AG09319 (cell line): Measurements from ENCODE around the gene GLIS1.

Experiments
- DNase-seq: peaks from one replicate; pipeline ENCODE4 v3.0.0-alpha.2; 2010; ENCODE audit warnings: low read depth; ENCODE audit errors: extremely low read depth
- TF ChIP-seq, protein P1 (sequence below): IDR thresholded peaks from 2 replicates; pipeline ENCODE4 v1.5.1; 2011; ENCODE audit warnings: low read depth, mild to moderate bottlenecking, inconsistent platforms, low read length, moderate library complexity

GLIS1 gene

DNA sequence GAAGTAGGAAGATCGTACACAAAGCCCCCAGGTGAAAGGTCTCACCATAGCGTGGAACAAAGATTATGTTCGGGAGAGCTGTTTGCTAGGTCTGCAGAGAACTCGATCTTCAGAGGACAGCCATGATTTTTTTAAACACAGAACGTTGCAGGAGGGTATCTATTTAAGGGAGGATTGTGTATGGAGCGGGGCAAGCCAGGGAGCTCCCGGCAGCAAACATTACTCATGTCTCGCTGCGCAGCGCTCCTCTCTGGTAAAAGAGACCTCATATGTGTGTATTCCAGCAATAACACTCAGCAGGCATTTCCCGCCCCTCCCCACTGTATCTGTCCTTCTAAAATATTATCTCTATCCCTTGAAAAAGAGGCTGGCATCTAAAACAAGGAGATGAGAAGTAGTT, 2.7 kb downstream of the GLIS1 start:
- TF ChIP-seq, protein P1, sequence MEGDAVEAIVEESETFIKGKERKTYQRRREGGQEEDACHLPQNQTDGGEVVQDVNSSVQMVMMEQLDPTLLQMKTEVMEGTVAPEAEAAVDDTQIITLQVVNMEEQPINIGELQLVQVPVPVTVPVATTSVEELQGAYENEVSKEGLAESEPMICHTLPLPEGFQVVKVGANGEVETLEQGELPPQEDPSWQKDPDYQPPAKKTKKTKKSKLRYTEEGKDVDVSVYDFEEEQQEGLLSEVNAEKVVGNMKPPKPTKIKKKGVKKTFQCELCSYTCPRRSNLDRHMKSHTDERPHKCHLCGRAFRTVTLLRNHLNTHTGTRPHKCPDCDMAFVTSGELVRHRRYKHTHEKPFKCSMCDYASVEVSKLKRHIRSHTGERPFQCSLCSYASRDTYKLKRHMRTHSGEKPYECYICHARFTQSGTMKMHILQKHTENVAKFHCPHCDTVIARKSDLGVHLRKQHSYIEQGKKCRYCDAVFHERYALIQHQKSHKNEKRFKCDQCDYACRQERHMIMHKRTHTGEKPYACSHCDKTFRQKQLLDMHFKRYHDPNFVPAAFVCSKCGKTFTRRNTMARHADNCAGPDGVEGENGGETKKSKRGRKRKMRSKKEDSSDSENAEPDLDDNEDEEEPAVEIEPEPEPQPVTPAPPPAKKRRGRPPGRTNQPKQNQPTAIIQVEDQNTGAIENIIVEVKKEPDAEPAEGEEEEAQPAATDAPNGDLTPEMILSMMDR: no peak
- DNase-seq: no peak

DNA sequence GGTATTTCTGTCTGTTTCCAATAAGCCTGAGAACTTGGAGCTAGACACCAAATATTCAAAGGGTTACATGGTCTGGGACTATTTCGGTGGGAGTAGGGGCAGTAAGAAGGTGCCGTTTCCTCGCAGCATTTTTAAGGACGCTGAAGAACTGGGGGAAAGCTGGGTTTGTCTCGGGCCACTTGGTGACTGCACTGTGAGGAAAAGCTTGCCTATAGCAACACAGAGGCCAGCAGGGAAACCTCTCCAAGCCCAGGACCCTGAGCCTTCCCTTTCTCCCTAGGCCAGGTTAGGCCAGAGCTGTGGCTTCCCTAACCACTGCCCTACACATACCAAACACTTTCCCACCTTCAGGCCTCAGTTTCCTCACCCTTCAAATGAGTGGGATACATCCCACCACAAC, 3.3 kb downstream of the GLIS1 start:
- TF ChIP-seq, protein P1: no peak
- DNase-seq: no peak

DNA sequence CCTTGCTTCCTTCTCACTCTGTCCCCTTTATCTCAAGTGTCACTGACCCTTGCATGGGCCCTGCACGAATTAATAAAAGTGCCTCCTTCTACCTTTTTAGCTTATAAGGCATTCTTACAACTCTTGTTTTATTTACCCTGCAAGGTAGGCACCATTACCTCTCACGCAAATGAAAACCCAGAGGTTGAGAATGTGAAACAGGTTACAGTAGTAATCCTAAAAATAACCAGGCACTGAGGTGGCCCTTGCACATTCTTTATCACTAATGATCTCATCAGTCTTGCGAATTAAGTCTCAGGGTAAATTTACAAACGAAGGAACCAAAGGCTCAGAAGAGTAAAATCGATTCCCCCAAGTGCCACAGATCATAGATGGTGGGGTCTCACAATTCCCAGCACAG, 3.7 kb downstream of the GLIS1 start:
- DNase-seq: no peak
- TF ChIP-seq, protein P1: no peak

DNA sequence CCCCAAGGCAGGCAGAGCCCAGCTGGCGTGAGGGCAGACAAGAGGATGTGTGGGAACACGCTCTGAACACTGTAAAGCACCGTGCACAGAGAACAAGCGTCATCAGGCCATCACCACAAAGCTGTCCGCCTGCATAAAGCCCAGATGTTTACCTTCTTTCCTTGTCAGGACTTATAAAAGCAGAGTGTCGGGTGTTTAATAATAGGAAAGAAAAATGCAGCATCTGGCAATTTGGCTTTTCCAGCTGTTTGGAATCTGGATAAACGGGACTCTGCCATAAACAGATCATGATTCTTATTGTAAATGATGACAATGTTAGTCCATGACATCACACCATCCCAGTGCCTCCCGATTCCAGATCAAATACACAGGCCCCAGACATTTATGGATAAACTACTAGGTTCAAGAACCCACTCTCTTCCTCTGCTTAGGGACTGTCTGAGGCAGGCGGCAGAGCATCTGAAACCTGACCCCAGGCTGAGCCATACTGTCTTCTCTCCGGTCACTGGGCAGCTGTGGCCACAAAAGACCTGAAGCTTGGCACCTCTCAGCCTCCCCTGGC, 4.2 kb downstream of the GLIS1 start:
- TF ChIP-seq, protein P1: no peak
- no peak for DNase-seq

DNA sequence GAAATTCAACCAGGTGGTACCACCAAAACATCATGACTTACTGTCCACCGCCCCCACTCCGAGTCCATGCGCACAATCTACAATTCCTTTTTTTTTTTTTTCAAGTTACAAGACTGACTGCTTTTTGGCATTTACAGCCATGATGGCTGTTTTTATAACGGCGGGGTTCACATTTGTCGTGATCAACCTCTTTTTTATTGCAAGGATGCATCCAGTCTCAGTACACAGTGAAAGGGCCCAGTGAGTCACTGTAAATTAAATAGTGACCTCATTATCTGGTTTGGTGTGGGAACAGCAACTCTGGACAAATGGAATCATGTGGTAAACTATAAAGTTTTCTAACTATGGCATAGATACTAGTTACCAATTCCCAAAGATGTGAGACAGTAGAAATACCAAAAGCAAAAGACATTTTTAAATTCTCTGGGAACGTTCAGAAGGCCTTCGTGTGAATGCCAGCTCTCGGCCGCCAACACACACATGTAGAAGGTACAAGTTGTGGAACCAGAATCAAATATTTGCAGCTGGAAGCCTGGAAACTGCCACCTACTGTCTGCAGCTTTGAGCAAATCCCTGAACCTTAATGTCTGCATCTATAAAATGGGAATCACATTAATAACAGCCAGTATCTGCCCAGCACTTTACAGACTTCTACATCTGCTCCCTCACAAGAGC, 4.9 kb downstream of the GLIS1 start:
- TF ChIP-seq, protein P1: no peak
- no peak for DNase-seq

DNA sequence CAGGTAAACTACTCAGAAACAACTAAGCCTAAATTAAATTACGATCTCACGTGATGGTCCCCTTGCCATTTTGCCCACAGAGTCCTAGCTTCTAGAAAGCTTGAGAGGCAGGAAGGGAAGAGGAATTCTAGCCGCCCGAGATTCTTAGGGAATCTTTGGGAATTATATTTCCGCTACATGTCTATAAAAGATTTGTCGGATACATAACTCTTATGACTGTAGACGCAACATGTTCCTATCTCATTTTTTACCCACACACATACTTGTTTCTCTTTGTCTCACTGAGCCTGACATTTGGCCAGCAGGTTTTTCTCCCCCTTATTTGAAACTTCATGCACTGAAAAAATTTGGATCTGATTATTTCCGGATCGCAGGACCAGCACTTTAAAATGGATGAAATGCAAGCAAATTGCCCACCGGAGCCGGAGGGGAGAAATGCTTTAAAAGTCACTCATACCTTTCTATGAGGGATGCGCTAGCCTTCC, 5.5 kb downstream of the GLIS1 start:
- TF ChIP-seq, protein P1: no peak
- DNase-seq: no peak

DNA sequence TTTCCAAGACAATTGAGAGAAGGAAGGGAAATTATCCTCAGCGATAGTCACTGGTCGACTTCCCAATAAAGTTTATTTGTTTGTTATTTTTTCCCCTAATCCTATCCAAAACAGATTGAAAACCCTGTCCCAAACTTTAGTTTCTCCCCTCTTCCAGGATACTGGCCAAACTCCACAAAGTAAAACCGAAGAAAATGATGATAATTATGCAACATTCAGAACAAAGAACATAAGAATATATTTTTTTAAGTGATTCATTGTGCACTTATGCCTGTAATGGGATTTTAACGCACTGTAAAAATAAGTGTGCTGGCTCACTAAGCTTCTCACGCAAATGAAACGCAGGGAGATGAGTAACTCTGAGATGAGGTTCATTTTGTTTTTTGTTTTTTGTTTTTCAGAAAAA, 6.0 kb downstream of the GLIS1 start:
- TF ChIP-seq, protein P1: no peak
- DNase-seq: peak; percentile 52
